Measurements from ENCODE around the gene CSDE1. TPM values are rescaled to one million over a fixed set of nuclear protein-coding genes. Genes with fewer than 3 reads are reported as not detected.

CSDE1 gene
- total RNA-seq, 1 donor from 2014 or later: 606 TPM

GRCh38 chr1:114694540-114695310 is 63.1 kb downstream of the CSDE1 start:
- Mint-ChIP-seq H3K4me1 (ENCODE audit: low read depth) (no peaks in the 10 kb centered on the region), H3K4me3 (ENCODE audit: low read depth) (no peak overlapping the region), H3K27ac (no peak overlapping the region), H3K9me3 (ENCODE audit: low read depth) (no peaks in the 10 kb centered on the region), H3K27me3 (peaks cover 6% of the 10 kb centered on the region), H3K36me3 (ENCODE audit: insufficient read depth) (no peaks in the 10 kb centered on the region)
- DNase-seq (ENCODE audit: low spot score, unreplicated experiment): no peak
- TF ChIP-seq CTCF (IDR thresholded peaks at IDR 0.05; ENCODE audit: unreplicated experiment): no peak

DNA sequence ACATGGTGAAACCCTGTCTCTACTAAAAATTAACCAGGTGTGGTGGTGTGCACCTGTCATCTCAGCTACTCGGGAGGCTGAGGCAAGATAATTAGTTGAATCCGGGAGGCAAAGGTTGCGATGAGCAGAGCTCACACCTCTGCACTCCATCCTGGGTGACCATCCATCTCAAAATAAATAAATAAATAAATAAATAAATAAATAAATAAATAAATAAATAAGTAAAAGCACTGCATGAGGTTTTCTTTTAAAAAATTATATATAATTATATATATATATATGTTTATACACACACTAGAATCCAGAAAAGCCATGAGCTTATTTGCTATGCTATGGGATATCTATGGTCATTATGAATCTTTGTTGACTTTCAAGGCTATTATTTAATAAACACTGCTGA is 64.8 kb downstream of the CSDE1 start:
- no peak for TF ChIP-seq CTCF (IDR thresholded peaks at IDR 0.05; ENCODE audit: unreplicated experiment)
- no peaks in the 10 kb centered on the region for H3K9me3 Mint-ChIP-seq (ENCODE audit: low read depth)
- no peak overlapping the region for H3K27ac Mint-ChIP-seq
- no peaks in the 10 kb centered on the region for H3K36me3 Mint-ChIP-seq (ENCODE audit: insufficient read depth)
- no peak overlapping the region for H3K4me3 Mint-ChIP-seq (ENCODE audit: low read depth)
- no peaks in the 10 kb centered on the region for H3K4me1 Mint-ChIP-seq (ENCODE audit: low read depth)
- peaks cover 9% of the 10 kb centered on the region for H3K27me3 Mint-ChIP-seq
- DNase-seq (ENCODE audit: low spot score, unreplicated experiment): no peak

- DNase-seq (ENCODE audit: low spot score, unreplicated experiment): no peak
- H3K27ac Mint-ChIP-seq: no peak overlapping the region
- peaks cover 15% of the 10 kb centered on the region for H3K27me3 Mint-ChIP-seq
- TF ChIP-seq CTCF (IDR thresholded peaks at IDR 0.05; ENCODE audit: unreplicated experiment): no peak
- H3K4me3 Mint-ChIP-seq (ENCODE audit: low read depth): no peak overlapping the region
- H3K4me1 Mint-ChIP-seq (ENCODE audit: low read depth): no peaks in the 10 kb centered on the region
- no peaks in the 10 kb centered on the region for H3K36me3 Mint-ChIP-seq (ENCODE audit: insufficient read depth)
- H3K9me3 Mint-ChIP-seq (ENCODE audit: low read depth): no peaks in the 10 kb centered on the region
These were observed 66.7 kb downstream of the CSDE1 start for GRCh38 chr1:114691061-114691460.

GRCh38 chr1:114690148-114690547 is 67.6 kb downstream of the CSDE1 start:
- no peak for DNase-seq (ENCODE audit: low spot score, unreplicated experiment)
- TF ChIP-seq CTCF (IDR thresholded peaks at IDR 0.05; ENCODE audit: unreplicated experiment): no peak
- H3K27me3 Mint-ChIP-seq: peaks cover 17% of the 10 kb centered on the region
- no peaks in the 10 kb centered on the region for H3K36me3 Mint-ChIP-seq (ENCODE audit: insufficient read depth)
- H3K9me3 Mint-ChIP-seq (ENCODE audit: low read depth): no peaks in the 10 kb centered on the region
- no peak overlapping the region for H3K27ac Mint-ChIP-seq
- no peaks in the 10 kb centered on the region for H3K4me1 Mint-ChIP-seq (ENCODE audit: low read depth)
- H3K4me3 Mint-ChIP-seq (ENCODE audit: low read depth): no peak overlapping the region

GRCh38 chr1:114688526-114688925 is 69.3 kb downstream of the CSDE1 start:
- no peak overlapping the region for H3K4me3 Mint-ChIP-seq (ENCODE audit: low read depth)
- no peaks in the 10 kb centered on the region for H3K4me1 Mint-ChIP-seq (ENCODE audit: low read depth)
- no peak overlapping the region for H3K27ac Mint-ChIP-seq
- no peaks in the 10 kb centered on the region for H3K9me3 Mint-ChIP-seq (ENCODE audit: low read depth)
- DNase-seq (ENCODE audit: low spot score, unreplicated experiment): no peak
- no peaks in the 10 kb centered on the region for H3K36me3 Mint-ChIP-seq (ENCODE audit: insufficient read depth)
- no peak for TF ChIP-seq CTCF (IDR thresholded peaks at IDR 0.05; ENCODE audit: unreplicated experiment)
- peaks cover 20% of the 10 kb centered on the region for H3K27me3 Mint-ChIP-seq
